Adrenal gland (tissue), 12 donors: ENCODE results near the gene THSD7B. TPM values are rescaled to one million over a fixed set of nuclear protein-coding genes. Genes with fewer than 3 reads are reported as not detected.

Experiments
- DNase-seq, 7 donors: peaks; one replicate each; pipeline ENCODE4 v3.0.0-alpha.2; 2019 to 2020
- H3K27ac ChIP-seq, 5 donors: fragments of 200-600 bp; sonication (generic) in 4 of 5; 1 replicate in 3 of 5; 2 replicates in 2 of 5; pipeline versions ENCODE4 v1.5.1 to v1.8.0; 2016 to 2020; ENCODE audit warnings: mild to moderate bottlenecking in 1 of 5
- H3K27me3 ChIP-seq: fragments of 200-600 bp; 2 replicates; pipeline ENCODE4 v1.8.0; 2021
- H3K36me3 ChIP-seq, 2 donors: fragments of 200-600 bp; replicated peaks in 1 of 2; 1 replicate in 1 of 2; 2 replicates in 1 of 2; pipeline versions ENCODE4 v1.5.1 to v1.8.0; 2018 to 2022
- H3K4me1 ChIP-seq, 2 donors: fragments of 200-600 bp; replicated peaks in 1 of 2; 1 replicate in 1 of 2; 2 replicates in 1 of 2; pipeline versions ENCODE4 v1.5.1 to v1.8.0; 2018 to 2021
- H3K4me3 ChIP-seq, 4 donors: fragments of 200-600 bp; sonication (generic) in 3 of 4; one replicate each; pipeline ENCODE4 v1.5.1; 2016 to 2018
- H3K9me3 ChIP-seq, 3 donors: fragments of 200-600 bp; sonication (generic) in 1 of 3; replicated peaks in 1 of 3; 1 replicate in 2 of 3; 2 replicates in 1 of 3; pipeline versions ENCODE4 v1.5.1 to v1.8.0; 2016 to 2021
- POLR2A ChIP-seq, 2 donors: fragments of 450-650 bp; IDR thresholded peaks; one replicate each; pipeline ENCODE4 v1.6.1; 2017; ENCODE audit warnings: antibody characterized with exemption in 2 of 2, mild to moderate bottlenecking in 2 of 2, moderate library complexity in 1 of 2
- WGBS, 4 donors: extraction: QIAGEN DNeasy Blood & Tissue Kit in 2 of 4; methylation state at CpG; one replicate each; pipeline versions ENCODE4 v1.1.5 to v1.1.7; 2013 to 2017; 5-methylcytosine and 5-hydroxymethylcytosine counted together
- intact Hi-C, 2 donors: fragments of 100-400 bp; cut with DNase I; formaldehyde crosslinking; loops; one replicate each; pipeline versions ENCODE4 v1.14.1 to v1.15.0; 2022 to 2023
- polyA plus RNA-seq, 3 donors: library from polyadenylated mRNA; stranded (reverse); fragments of 200-250 nt in 2 of 3; fragments of 350-450 nt in 1 of 3; fragmentation: Illumina TruSeq in 1 of 3; extraction: RNeasy Lipid Tissue Mini Kit (QIAGEN cat#74804) in 1 of 3; gene quantifications; one replicate each; pipeline ENCODE4 v1.2.3, GENCODE V29; 2013 to 2014
- total RNA-seq, 9 donors: library from RNA; depleted of rRNA in 4 of 9; stranded (reverse); fragments of >200 nt in 4 of 9; fragments of 120-200 nt in 1 of 9; fragmentation: NEBNext Ultra II Directional in 1 of 9; extraction: Animal tissue kit (Norgen Biotek cat#: 25700) in 1 of 9; gene quantifications; one replicate each; pipeline versions ENCODE4 v1.1.0 to v1.2.4, GENCODE V29; 2013 to 2023
- TF ChIP-seq, protein P1 (sequence below), 6 experiments: fragments of 450-650 bp in 4 of 6; fragments of 200-600 bp in 2 of 6; sonication (generic) in 1 of 6; IDR thresholded peaks; 1 replicate in 5 of 6; 2 replicates in 1 of 6; pipeline versions ENCODE4 v1.5.1 to v1.8.0; 2016 to 2021; ENCODE audit warnings: antibody characterized with exemption in 6 of 6, mild to moderate bottlenecking in 2 of 6, moderate library complexity in 1 of 6
- donor health status: healthy with polysubstance abuse.
- donor health status: Bipolar disorder and iron deficiency.
- donor health status: DM: yes; HTN: yes; CAD: no.
- donor health status: DM: no; HTN: no; CAD: no.
- donor health status: DM: no; HTN: no; CAD: no.
- donor health status: DM: yes; HTN: yes; CAD: no.

The THSD7B gene
- total and polyA plus RNA-seq, 12 donors: under 0.01 to 0.44 (median 0.12) TPM; not detected in 4

GRCh38 chr2:137199751-137200150, 434.4 kb downstream of the THSD7B start:
- 55 to 88% (median 66%) methylated on average over 1 of the region's 1 CpG for WGBS, 4 donors
- intact Hi-C loops: no loop called here
- H3K9me3 ChIP-seq: no peaks in the 10 kb centered on the region
- H3K27ac ChIP-seq: no peak overlapping the region
- no peaks in the 10 kb centered on the region for H3K27me3 ChIP-seq
- no peaks in the 10 kb centered on the region for H3K36me3 ChIP-seq
- no peaks in the 10 kb centered on the region for H3K4me1 ChIP-seq
- no peak for DNase-seq
- H3K4me3 ChIP-seq: no peak overlapping the region
- TF ChIP-seq, protein P1, sequence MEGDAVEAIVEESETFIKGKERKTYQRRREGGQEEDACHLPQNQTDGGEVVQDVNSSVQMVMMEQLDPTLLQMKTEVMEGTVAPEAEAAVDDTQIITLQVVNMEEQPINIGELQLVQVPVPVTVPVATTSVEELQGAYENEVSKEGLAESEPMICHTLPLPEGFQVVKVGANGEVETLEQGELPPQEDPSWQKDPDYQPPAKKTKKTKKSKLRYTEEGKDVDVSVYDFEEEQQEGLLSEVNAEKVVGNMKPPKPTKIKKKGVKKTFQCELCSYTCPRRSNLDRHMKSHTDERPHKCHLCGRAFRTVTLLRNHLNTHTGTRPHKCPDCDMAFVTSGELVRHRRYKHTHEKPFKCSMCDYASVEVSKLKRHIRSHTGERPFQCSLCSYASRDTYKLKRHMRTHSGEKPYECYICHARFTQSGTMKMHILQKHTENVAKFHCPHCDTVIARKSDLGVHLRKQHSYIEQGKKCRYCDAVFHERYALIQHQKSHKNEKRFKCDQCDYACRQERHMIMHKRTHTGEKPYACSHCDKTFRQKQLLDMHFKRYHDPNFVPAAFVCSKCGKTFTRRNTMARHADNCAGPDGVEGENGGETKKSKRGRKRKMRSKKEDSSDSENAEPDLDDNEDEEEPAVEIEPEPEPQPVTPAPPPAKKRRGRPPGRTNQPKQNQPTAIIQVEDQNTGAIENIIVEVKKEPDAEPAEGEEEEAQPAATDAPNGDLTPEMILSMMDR (IDR thresholded peaks at IDR 0.05): no peak
- TF ChIP-seq POLR2A (IDR thresholded peaks at IDR 0.05): no peak

- no peaks in the 10 kb centered on the region for H3K4me1 ChIP-seq
- WGBS, 4 donors: 63 to 81% (median 75%) methylated on average over 4 of the region's 4 CpGs
- no peak for DNase-seq
- no peaks in the 10 kb centered on the region for H3K27me3 ChIP-seq
- TF ChIP-seq POLR2A (IDR thresholded peaks at IDR 0.05): no peak
- TF ChIP-seq, protein P1 (IDR thresholded peaks at IDR 0.05): no peak
- no peak overlapping the region for H3K4me3 ChIP-seq
- no peaks in the 10 kb centered on the region for H3K9me3 ChIP-seq
- H3K36me3 ChIP-seq: no peaks in the 10 kb centered on the region
- intact Hi-C loops: no loop called here
- no peak overlapping the region for H3K27ac ChIP-seq
Observed at GRCh38 chr2:137202318-137202717, 437.0 kb downstream of the THSD7B start.

- no peaks in the 10 kb centered on the region for H3K9me3 ChIP-seq
- WGBS, 4 donors: 70 to 84% (median 71%) methylated on average over 3 of the region's 3 CpGs
- H3K27me3 ChIP-seq: no peaks in the 10 kb centered on the region
- intact Hi-C loops: no loop called here
- TF ChIP-seq, protein P1 (IDR thresholded peaks at IDR 0.05): no peak
- no peak for TF ChIP-seq POLR2A (IDR thresholded peaks at IDR 0.05)
- no peaks in the 10 kb centered on the region for H3K36me3 ChIP-seq
- H3K27ac ChIP-seq: no peak overlapping the region
- no peak for DNase-seq
- H3K4me1 ChIP-seq: no peaks in the 10 kb centered on the region
- H3K4me3 ChIP-seq: no peak overlapping the region
Observed at GRCh38 chr2:137205324-137205723, 440.0 kb downstream of the THSD7B start.

DNA sequence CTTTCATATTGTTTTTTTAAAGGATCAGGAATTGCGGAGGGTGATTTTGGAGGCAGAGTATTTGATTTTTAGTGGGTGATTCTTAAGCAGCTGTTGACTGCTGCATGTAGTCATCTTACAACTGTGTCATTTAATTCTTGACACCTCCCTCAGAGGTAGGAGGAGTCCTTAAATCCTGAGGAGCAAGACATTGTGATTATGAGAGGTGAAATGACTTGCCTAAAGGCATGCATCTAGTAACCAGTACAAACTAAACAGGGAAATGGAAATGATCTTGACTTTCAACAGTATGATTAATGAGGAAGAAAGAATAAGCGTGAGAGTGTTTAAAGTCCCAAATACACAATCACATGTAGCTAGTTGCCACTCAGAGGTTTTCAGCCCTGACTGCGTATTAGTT, 440.7 kb downstream of the THSD7B start:
- Histone ChIP-seq H3K9me3 (no peaks in the 10 kb centered on the region), H3K27me3 (no peaks in the 10 kb centered on the region), H3K4me1 (no peaks in the 10 kb centered on the region), H3K27ac (no peak overlapping the region), H3K36me3 (no peaks in the 10 kb centered on the region), H3K4me3 (no peak overlapping the region)
- TF ChIP-seq, protein P1 (IDR thresholded peaks at IDR 0.05): no peak
- TF ChIP-seq POLR2A (IDR thresholded peaks at IDR 0.05): no peak
- 82 to 94% (median 84%) methylated on average over 3 of the region's 3 CpGs for WGBS, 4 donors
- intact Hi-C loops: no loop called here
- no peak for DNase-seq
